Hepatocyte (in vitro differentiated cells): Measurements from ENCODE around the gene FAM81A. TPM values are rescaled to one million over a fixed set of nuclear protein-coding genes. Genes with fewer than 3 reads are reported as not detected.

ENCODE experiments used
- DNase-seq: peaks from one replicate; pipeline ENCODE4 v3.0.0-alpha.2; 2016; ENCODE audit warnings: low spot score
- H2AFZ ChIP-seq: fragments of 200-600 bp; sonication (generic); 2 replicates; pipeline ENCODE4 v1.6.0; 2016; ENCODE audit warnings: antibody characterized with exemption, mild to moderate bottlenecking
- H3K27ac ChIP-seq: fragments of 200-600 bp; sonication (generic); 2 replicates; pipeline ENCODE4 v1.5.1; 2016; ENCODE audit warnings: mild to moderate bottlenecking
- H3K27me3 ChIP-seq: fragments of 200-600 bp; sonication (generic); 2 replicates; pipeline ENCODE4 v1.6.1; 2016
- H3K36me3 ChIP-seq: fragments of 200-600 bp; sonication (generic); replicated peaks from 2 replicates; pipeline ENCODE4 v1.5.1; 2016; ENCODE audit warnings: low read depth; ENCODE audit not compliant: insufficient read depth
- H3K4me1 ChIP-seq: fragments of 200-600 bp; sonication (generic); 2 replicates; pipeline ENCODE4 v1.5.1; 2016; ENCODE audit warnings: mild to moderate bottlenecking, moderate library complexity; ENCODE audit not compliant: insufficient read depth
- H3K4me2 ChIP-seq: fragments of 200-600 bp; sonication (generic); 2 replicates; pipeline ENCODE4 v1.6.0; 2016
- H3K4me3 ChIP-seq: fragments of 200-600 bp; sonication (generic); 2 replicates; pipeline ENCODE4 v1.5.1; 2016; ENCODE audit warnings: mild to moderate bottlenecking
- H3K79me2 ChIP-seq: fragments of 200-600 bp; sonication (generic); 2 replicates; pipeline ENCODE4 v1.6.0; 2017; ENCODE audit warnings: mild to moderate bottlenecking
- H3K9me2 ChIP-seq: fragments of 200-600 bp; sonication (generic); replicated peaks from 2 replicates; pipeline ENCODE4 v1.6.0; 2017; ENCODE audit warnings: mild to moderate bottlenecking; ENCODE audit not compliant: insufficient read depth
- H3K9me3 ChIP-seq: fragments of 200-600 bp; sonication (generic); 2 replicates; pipeline ENCODE4 v1.5.1; 2016; ENCODE audit warnings: low read depth, mild to moderate bottlenecking
- H4K20me1 ChIP-seq: fragments of 200-600 bp; sonication (generic); 2 replicates; pipeline ENCODE4 v1.6.0; 2016; ENCODE audit warnings: mild to moderate bottlenecking; ENCODE audit not compliant: insufficient read depth, poor library complexity, severe bottlenecking
- CTCF ChIP-seq: fragments of 200-600 bp; sonication (generic); IDR thresholded peaks from 2 replicates; pipeline ENCODE4 v1.5.1; 2016; ENCODE audit warnings: antibody characterized with exemption, mild to moderate bottlenecking; ENCODE audit not compliant: poor library complexity
- EZH2 ChIP-seq: fragments of 200-600 bp; sonication (generic); IDR thresholded peaks from 2 replicates; pipeline ENCODE4 v1.6.1; 2016; ENCODE audit warnings: antibody characterized with exemption, mild to moderate bottlenecking, borderline replicate concordance
- EZH2phosphoT487 ChIP-seq: fragments of 200-600 bp; sonication (generic); IDR thresholded peaks from one replicate; pipeline ENCODE4 v1.6.1; 2018; ENCODE audit warnings: antibody characterized with exemption, mild to moderate bottlenecking, low read depth, moderate library complexity; ENCODE audit not compliant: unreplicated experiment, severe bottlenecking
- WGBS: methylation state at CpG from one replicate; pipeline ENCODE4 v1.1.6; 2016; ENCODE audit warnings: low lambda C conversion rate; ENCODE audit errors: missing lambda C conversion rate; 5-methylcytosine and 5-hydroxymethylcytosine counted together
- polyA plus RNA-seq: library from polyadenylated mRNA; unstranded; fragments of >200 nt; fragmentation: Nextera tagmentation; extraction: Ambion mirVana; gene quantifications from 2 replicates; pipeline ENCODE4 v1.2.1, GENCODE V29; 2016
- total RNA-seq: library from RNA; depleted of rRNA; stranded (reverse); fragments of >200 nt; gene quantifications from 2 replicates; pipeline ENCODE4 v1.2.3, GENCODE V29; 2014

FAM81A gene
- total and polyA plus RNA-seq, 2 experiments from 2014 or later: 0.47 to 0.85 TPM

- Histone ChIP-seq H3K27ac (no peak overlapping the region), H3K79me2 (no peaks in the 10 kb centered on the region), H3K36me3 (no peaks in the 10 kb centered on the region), H3K9me3 (no peaks in the 10 kb centered on the region), H3K4me1 (no peaks in the 10 kb centered on the region), H2AFZ (no peak overlapping the region), H4K20me1 (no peaks in the 10 kb centered on the region), H3K27me3 (no peaks in the 10 kb centered on the region), H3K9me2 (no peaks in the 10 kb centered on the region), H3K4me2 (no peak overlapping the region), H3K4me3 (no peak overlapping the region)
- TF ChIP-seq CTCF (no peak), EZH2phosphoT487 (no peak), EZH2 (no peak)
- WGBS: 90% methylated on average over 9 of the region's 9 CpGs
- DNase-seq: no peak
Measured at GRCh38 chr15:59516655-59517461, 78.9 kb downstream of the FAM81A start.

- H3K4me2 ChIP-seq: no peak overlapping the region
- no peaks in the 10 kb centered on the region for H3K4me1 ChIP-seq
- H3K4me3 ChIP-seq: no peak overlapping the region
- H4K20me1 ChIP-seq: no peaks in the 10 kb centered on the region
- H2AFZ ChIP-seq: no peak overlapping the region
- H3K27me3 ChIP-seq: no peaks in the 10 kb centered on the region
- 85% methylated on average over 1 of the region's 3 CpGs for WGBS
- H3K9me3 ChIP-seq: no peaks in the 10 kb centered on the region
- no peak for DNase-seq
- no peaks in the 10 kb centered on the region for H3K79me2 ChIP-seq
- H3K9me2 ChIP-seq: no peaks in the 10 kb centered on the region
- no peak overlapping the region for H3K27ac ChIP-seq
- TF ChIP-seq CTCF: no peak
- TF ChIP-seq EZH2: no peak
- no peak for TF ChIP-seq EZH2phosphoT487
- H3K36me3 ChIP-seq: no peaks in the 10 kb centered on the region
Measured at GRCh38 chr15:59519329-59519728, 81.3 kb downstream of the FAM81A start.

GRCh38 chr15:59521443-59521842 lies 83.5 kb downstream of the FAM81A start:
- Histone ChIP-seq H3K27me3 (no peaks in the 10 kb centered on the region), H3K4me1 (no peaks in the 10 kb centered on the region), H3K27ac (no peak overlapping the region), H3K36me3 (no peaks in the 10 kb centered on the region), H4K20me1 (no peaks in the 10 kb centered on the region), H3K4me3 (no peak overlapping the region), H3K4me2 (no peak overlapping the region), H3K9me2 (no peaks in the 10 kb centered on the region), H3K79me2 (no peaks in the 10 kb centered on the region), H2AFZ (no peak overlapping the region), H3K9me3 (no peaks in the 10 kb centered on the region)
- DNase-seq: no peak
- 94% methylated on average over 5 of the region's 5 CpGs for WGBS
- TF ChIP-seq EZH2phosphoT487 (no peak), EZH2 (no peak), CTCF (no peak)
